Parathyroid adenoma (tissue), 2 donors: ENCODE measurements around the gene ZNF662.

Experiments used
- H2AFZ ChIP-seq: fragments of 300-600 bp; sonication (generic); one replicate; pipeline ENCODE4 v1.7.0; 2017; ENCODE audit warnings: antibody characterized with exemption, mild to moderate bottlenecking
- H3K27ac ChIP-seq: fragments of 300-600 bp; sonication (generic); one replicate; pipeline ENCODE4 v1.7.0; 2017
- H3K27me3 ChIP-seq: fragments of 300-600 bp; sonication (generic); one replicate; pipeline ENCODE4 v1.7.0; 2017; ENCODE audit warnings: low read length; ENCODE audit not compliant: control insufficient read depth, insufficient read depth
- H3K36me3 ChIP-seq: fragments of 300-600 bp; sonication (generic); one replicate; pipeline ENCODE4 v1.7.0; 2017; ENCODE audit warnings: low read length; ENCODE audit not compliant: control insufficient read depth, insufficient read depth
- H3K4me1 ChIP-seq: fragments of 300-600 bp; sonication (generic); one replicate; pipeline ENCODE4 v1.7.0; 2017; ENCODE audit warnings: control low read depth
- H3K4me2 ChIP-seq: fragments of 300-600 bp; sonication (generic); one replicate; pipeline ENCODE4 v1.7.0; 2017; ENCODE audit warnings: low read length
- H3K4me3 ChIP-seq: fragments of 300-600 bp; sonication (generic); one replicate; pipeline ENCODE4 v1.7.0; 2017; ENCODE audit warnings: low read depth, low read length
- H3K79me2 ChIP-seq: fragments of 300-600 bp; sonication (generic); one replicate; pipeline ENCODE4 v1.7.0; 2017; ENCODE audit warnings: control low read depth
- H3K9ac ChIP-seq: fragments of 300-600 bp; sonication (generic); one replicate; pipeline ENCODE4 v1.7.0; 2017; ENCODE audit warnings: mild to moderate bottlenecking
- H3K9me3 ChIP-seq: fragments of 300-600 bp; sonication (generic); one replicate; pipeline ENCODE4 v1.7.0; 2017; ENCODE audit warnings: low read length; ENCODE audit not compliant: control insufficient read depth
- TF ChIP-seq, protein P1 (sequence below): fragments of 300-600 bp; sonication (generic); IDR thresholded peaks from one replicate; pipeline ENCODE4 v1.7.0; 2017; ENCODE audit warnings: antibody characterized with exemption, mild to moderate bottlenecking
- donor health status: primary hyperparathyroidism.

ZNF662 gene

GRCh38 chr3:42906070-42906847 is at the start of gene ZNF662:
ZNF662 (plus strand) TSS chr3:42906142; CDS start chr3:42908115, 1,973 bp downstream.
- Histone ChIP-seq H2AFZ (peak within 1 kb of the TSS; percentile 87), H3K79me2 (no peaks in the 10 kb centered on the region), H3K27ac (no peak within 1 kb of the TSS), H3K4me1 (no peaks in the 10 kb centered on the region), H3K9ac (no peak within 1 kb of the TSS), H3K4me3 (peak within 1 kb of the TSS; percentile 31), H3K9me3 (no peaks in the 10 kb centered on the region), H3K36me3 (no peaks in the 10 kb centered on the region), H3K27me3 (no peaks in the 10 kb centered on the region), H3K4me2 (peak within 1 kb of the TSS; percentile 47)
- TF ChIP-seq, protein P1, sequence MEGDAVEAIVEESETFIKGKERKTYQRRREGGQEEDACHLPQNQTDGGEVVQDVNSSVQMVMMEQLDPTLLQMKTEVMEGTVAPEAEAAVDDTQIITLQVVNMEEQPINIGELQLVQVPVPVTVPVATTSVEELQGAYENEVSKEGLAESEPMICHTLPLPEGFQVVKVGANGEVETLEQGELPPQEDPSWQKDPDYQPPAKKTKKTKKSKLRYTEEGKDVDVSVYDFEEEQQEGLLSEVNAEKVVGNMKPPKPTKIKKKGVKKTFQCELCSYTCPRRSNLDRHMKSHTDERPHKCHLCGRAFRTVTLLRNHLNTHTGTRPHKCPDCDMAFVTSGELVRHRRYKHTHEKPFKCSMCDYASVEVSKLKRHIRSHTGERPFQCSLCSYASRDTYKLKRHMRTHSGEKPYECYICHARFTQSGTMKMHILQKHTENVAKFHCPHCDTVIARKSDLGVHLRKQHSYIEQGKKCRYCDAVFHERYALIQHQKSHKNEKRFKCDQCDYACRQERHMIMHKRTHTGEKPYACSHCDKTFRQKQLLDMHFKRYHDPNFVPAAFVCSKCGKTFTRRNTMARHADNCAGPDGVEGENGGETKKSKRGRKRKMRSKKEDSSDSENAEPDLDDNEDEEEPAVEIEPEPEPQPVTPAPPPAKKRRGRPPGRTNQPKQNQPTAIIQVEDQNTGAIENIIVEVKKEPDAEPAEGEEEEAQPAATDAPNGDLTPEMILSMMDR = no peak

DNA sequence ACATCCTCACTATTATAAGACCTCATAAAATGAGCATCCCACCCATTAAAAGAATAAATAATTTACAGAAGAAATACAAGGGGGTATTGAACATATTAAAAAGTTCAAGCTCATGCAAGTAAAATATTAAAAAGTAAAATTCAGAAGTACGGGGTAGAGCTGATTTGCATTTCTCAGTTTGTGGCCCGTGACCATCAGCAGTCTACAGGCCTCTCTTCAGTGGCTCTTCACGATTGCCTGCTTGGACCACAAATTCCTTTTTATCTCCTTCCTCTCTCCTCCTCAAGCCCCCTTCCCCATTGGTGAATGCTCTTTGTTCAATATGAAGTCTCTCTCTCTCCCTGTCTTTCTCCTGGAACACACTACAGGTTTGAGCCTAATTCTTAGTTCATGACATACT is 49.4 kb upstream of the ZNF662 start:
- TF ChIP-seq, protein P1 = no peak
- Histone ChIP-seq H3K9me3 (no peaks in the 10 kb centered on the region), H3K4me1 (no peaks in the 10 kb centered on the region)

GRCh38 chr3:42864321-42864950 is 41.5 kb upstream of the ZNF662 start:
- H3K36me3 ChIP-seq = no peaks in the 10 kb centered on the region
- H3K4me1 ChIP-seq = no peaks in the 10 kb centered on the region
- H3K4me2 ChIP-seq = no peak overlapping the region
- no peak overlapping the region for H3K27ac ChIP-seq
- no peaks in the 10 kb centered on the region for H3K79me2 ChIP-seq
- H2AFZ ChIP-seq = no peak overlapping the region
- TF ChIP-seq, protein P1 = no peak
- no peaks in the 10 kb centered on the region for H3K27me3 ChIP-seq
- H3K9me3 ChIP-seq = no peaks in the 10 kb centered on the region
- no peak overlapping the region for H3K4me3 ChIP-seq
- no peak overlapping the region for H3K9ac ChIP-seq

More for the DNA sequence above, 49.4 kb upstream of the ZNF662 start:
- H3K4me2 ChIP-seq = no peak overlapping the region
- no peaks in the 10 kb centered on the region for H3K36me3 ChIP-seq
- no peak overlapping the region for H3K4me3 ChIP-seq
- H3K79me2 ChIP-seq = no peaks in the 10 kb centered on the region
- H3K27me3 ChIP-seq = no peaks in the 10 kb centered on the region
- H2AFZ ChIP-seq = no peak overlapping the region
- H3K9ac ChIP-seq = no peak overlapping the region
- H3K27ac ChIP-seq = no peak overlapping the region

DNA sequence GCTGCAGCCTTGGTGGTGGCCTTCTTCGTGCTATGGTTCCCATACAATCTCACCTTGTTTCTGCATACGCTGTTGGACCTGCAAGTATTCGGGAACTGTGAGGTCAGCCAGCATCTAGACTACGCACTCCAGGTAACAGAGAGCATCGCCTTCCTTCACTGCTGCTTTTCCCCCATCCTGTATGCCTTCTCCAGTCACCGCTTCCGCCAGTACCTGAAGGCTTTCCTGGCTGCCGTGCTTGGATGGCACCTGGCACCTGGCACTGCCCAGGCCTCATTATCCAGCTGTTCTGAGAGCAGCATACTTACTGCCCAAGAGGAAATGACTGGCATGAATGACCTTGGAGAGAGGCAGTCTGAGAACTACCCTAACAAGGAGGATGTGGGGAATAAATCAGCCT is 40.7 kb upstream of the ZNF662 start:
- H3K27me3 ChIP-seq = no peaks in the 10 kb centered on the region
- no peak overlapping the region for H2AFZ ChIP-seq
- no peaks in the 10 kb centered on the region for H3K9me3 ChIP-seq
- TF ChIP-seq, protein P1 = no peak
- no peaks in the 10 kb centered on the region for H3K79me2 ChIP-seq
- no peak overlapping the region for H3K4me3 ChIP-seq
- H3K4me2 ChIP-seq = no peak overlapping the region
- no peak overlapping the region for H3K27ac ChIP-seq
- no peaks in the 10 kb centered on the region for H3K4me1 ChIP-seq
- no peak overlapping the region for H3K9ac ChIP-seq
- H3K36me3 ChIP-seq = no peaks in the 10 kb centered on the region
